Uterus (tissue), 2 donors: ENCODE data around the gene PCBD1.

ENCODE experiments used
- POLR2A ChIP-seq, 2 donors: fragments of 450-650 bp; IDR thresholded peaks; one replicate each; pipeline ENCODE4 v1.6.1; 2016; ENCODE audit warnings: antibody characterized with exemption in 2 of 2, mild to moderate bottlenecking in 1 of 2, moderate library complexity in 1 of 2
- TF ChIP-seq, protein P1 (sequence below), 4 experiments: fragments of 200-600 bp in 2 of 4; fragments of 450-650 bp in 2 of 4; sonication (generic) in 2 of 4; IDR thresholded peaks; one replicate each; pipeline ENCODE4 v1.5.1; 2016 to 2019; ENCODE audit warnings: antibody characterized with exemption in 4 of 4, mild to moderate bottlenecking in 2 of 4, moderate library complexity in 1 of 4

DNA sequence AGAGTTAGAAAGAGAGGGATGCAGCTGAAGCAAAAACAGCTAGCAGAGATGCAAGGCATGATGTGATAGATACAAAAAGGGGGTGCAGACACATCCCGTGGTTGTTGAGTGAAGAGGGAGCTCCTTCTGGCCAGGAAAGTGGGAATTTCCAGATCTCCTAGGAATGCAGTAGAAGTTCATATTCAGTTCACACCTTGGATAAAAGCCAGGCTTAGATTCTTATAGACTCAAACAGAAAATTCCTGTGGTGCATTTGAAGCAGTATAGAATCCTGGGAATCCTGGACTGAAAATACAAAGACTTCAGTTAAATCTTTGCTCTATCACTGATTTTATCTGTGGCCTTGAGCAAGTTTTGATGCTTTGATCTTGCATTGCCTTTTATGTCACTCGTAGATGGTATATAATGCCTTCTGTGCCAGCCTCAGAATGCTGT, 38.8 kb downstream of the PCBD1 start:
- TF ChIP-seq, protein P1, sequence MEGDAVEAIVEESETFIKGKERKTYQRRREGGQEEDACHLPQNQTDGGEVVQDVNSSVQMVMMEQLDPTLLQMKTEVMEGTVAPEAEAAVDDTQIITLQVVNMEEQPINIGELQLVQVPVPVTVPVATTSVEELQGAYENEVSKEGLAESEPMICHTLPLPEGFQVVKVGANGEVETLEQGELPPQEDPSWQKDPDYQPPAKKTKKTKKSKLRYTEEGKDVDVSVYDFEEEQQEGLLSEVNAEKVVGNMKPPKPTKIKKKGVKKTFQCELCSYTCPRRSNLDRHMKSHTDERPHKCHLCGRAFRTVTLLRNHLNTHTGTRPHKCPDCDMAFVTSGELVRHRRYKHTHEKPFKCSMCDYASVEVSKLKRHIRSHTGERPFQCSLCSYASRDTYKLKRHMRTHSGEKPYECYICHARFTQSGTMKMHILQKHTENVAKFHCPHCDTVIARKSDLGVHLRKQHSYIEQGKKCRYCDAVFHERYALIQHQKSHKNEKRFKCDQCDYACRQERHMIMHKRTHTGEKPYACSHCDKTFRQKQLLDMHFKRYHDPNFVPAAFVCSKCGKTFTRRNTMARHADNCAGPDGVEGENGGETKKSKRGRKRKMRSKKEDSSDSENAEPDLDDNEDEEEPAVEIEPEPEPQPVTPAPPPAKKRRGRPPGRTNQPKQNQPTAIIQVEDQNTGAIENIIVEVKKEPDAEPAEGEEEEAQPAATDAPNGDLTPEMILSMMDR (IDR thresholded peaks at IDR 0.05): no peak
- TF ChIP-seq POLR2A (IDR thresholded peaks at IDR 0.05): no peak
